Transverse colon (tissue), 4 donors: ENCODE data around the gene SLC22A23. TPM values are rescaled to one million over a fixed set of nuclear protein-coding genes. Genes with fewer than 3 reads are reported as not detected.
A peak's percentile ranks its signal among the peaks of the same experiment; 100 is the strongest.

Experiments
- DNase-seq: peaks from one replicate; pipeline ENCODE4 v3.0.0-alpha.2; 2019
- H3K27ac ChIP-seq, 4 donors: fragments of 200-600 bp; sonication (generic); 2 replicates each; pipeline ENCODE4 v1.5.1; 2016 to 2018; ENCODE audit warnings: inconsistent platforms in 4 of 4
- H3K27me3 ChIP-seq: fragments of 200-600 bp; sonication (generic); 2 replicates; pipeline ENCODE4 v1.5.1; 2017; ENCODE audit warnings: inconsistent platforms
- H3K36me3 ChIP-seq, 4 donors: fragments of 200-600 bp; sonication (generic); 2 replicates each; pipeline ENCODE4 v1.5.1; 2017 to 2019; ENCODE audit warnings: inconsistent platforms in 4 of 4
- H3K4me1 ChIP-seq, 4 donors: fragments of 200-600 bp; sonication (generic); 2 replicates each; pipeline ENCODE4 v1.5.1; 2017 to 2020; ENCODE audit warnings: inconsistent platforms in 4 of 4
- H3K4me3 ChIP-seq, 4 donors: fragments of 200-600 bp; sonication (generic); 1 replicate in 1 of 4; 2 replicates in 3 of 4; pipeline versions ENCODE4 v1.5.1 to v1.6.1; 2017 to 2019; ENCODE audit warnings: inconsistent platforms in 4 of 4
- H3K9me3 ChIP-seq, 2 donors: fragments of 200-600 bp; sonication (generic); 2 replicates each; pipeline ENCODE4 v1.5.1; 2017 to 2019; ENCODE audit warnings: inconsistent platforms in 2 of 2
- EP300 ChIP-seq: sonication (generic); formaldehyde crosslinking; IDR thresholded peaks from one replicate; pipeline ENCODE4 v1.6.1; 2017; ENCODE audit warnings: antibody characterized with exemption, low read depth
- POLR2A ChIP-seq: fragments of 450-650 bp; IDR thresholded peaks from one replicate; pipeline ENCODE4 v1.6.1; 2016; ENCODE audit warnings: antibody characterized with exemption, mild to moderate bottlenecking, moderate library complexity
- POLR2AphosphoS5 ChIP-seq, 3 donors: sonication (generic); formaldehyde crosslinking; IDR thresholded peaks; one replicate each; pipeline ENCODE4 v1.6.1; 2016; ENCODE audit warnings: antibody characterized with exemption in 3 of 3
- WGBS, 2 donors: methylation state at CpG; one replicate each; pipeline ENCODE4 v1.1.5; 2018; ENCODE audit warnings: low coverage in 1 of 2; 5-methylcytosine and 5-hydroxymethylcytosine counted together
- in situ Hi-C, 4 donors: fragments of 200-750 bp; cut with MboI; loops; one replicate each; pipeline versions ENCODE4 v1.15.0 to v1.15.1; 2017; ENCODE audit warnings: low sequenced_read_pairs in 3 of 4, low pct_ligation_motif_present in 1 of 4, low pct_unique_long_range_greater_than_20kb in 1 of 4
- intact Hi-C: fragments of 100-400 bp; cut with DNase I; formaldehyde crosslinking; loops from one replicate; pipeline ENCODE4 v1.15.1; 2023; ENCODE audit warnings: low total_unique reads
- total RNA-seq, 4 donors: library from RNA; depleted of rRNA; stranded (reverse); fragments of >200 nt; gene quantifications; one replicate each; pipeline ENCODE4 v1.1.0, GENCODE V29; 2016
- TF ChIP-seq, protein P1 (sequence below), 5 experiments: fragments of 200-600 bp in 3 of 5; fragments of 450-650 bp in 2 of 5; sonication (generic) in 3 of 5; IDR thresholded peaks; 1 replicate in 2 of 5; 2 replicates in 3 of 5; pipeline ENCODE4 v1.5.1; 2016 to 2017; ENCODE audit warnings: antibody characterized with exemption in 5 of 5, inconsistent platforms in 3 of 5, mild to moderate bottlenecking in 2 of 5, moderate library complexity in 1 of 5

The SLC22A23 gene
- total RNA-seq, 4 donors from 2014 or later, result 96.1 to 161 (median 117) TPM

DNA sequence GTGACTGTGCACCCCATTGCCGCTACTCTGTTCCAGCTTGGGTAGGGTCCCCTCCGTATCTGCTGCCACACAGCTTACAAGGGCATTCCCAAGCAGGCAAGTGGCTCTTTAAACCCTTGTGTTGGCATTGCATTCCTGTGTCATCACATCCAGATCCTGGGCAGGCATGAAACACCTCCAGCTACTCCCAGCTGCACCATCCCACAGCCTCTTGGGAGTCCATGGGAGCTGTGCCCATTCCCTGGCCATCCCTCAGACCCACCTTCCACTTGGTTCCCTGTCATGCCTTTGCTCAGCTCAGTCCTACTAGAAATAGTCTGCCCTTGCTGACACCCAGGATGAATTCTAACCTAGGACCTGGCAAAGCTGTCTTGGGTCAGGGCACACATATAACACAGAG is 110.4 kb downstream of the SLC22A23 start:
- in situ Hi-C loops, result no loop called here
- 80 to 97% methylated on average over 1 to 2 of the region's 2 CpGs for WGBS, 2 donors
- TF ChIP-seq, protein P1, sequence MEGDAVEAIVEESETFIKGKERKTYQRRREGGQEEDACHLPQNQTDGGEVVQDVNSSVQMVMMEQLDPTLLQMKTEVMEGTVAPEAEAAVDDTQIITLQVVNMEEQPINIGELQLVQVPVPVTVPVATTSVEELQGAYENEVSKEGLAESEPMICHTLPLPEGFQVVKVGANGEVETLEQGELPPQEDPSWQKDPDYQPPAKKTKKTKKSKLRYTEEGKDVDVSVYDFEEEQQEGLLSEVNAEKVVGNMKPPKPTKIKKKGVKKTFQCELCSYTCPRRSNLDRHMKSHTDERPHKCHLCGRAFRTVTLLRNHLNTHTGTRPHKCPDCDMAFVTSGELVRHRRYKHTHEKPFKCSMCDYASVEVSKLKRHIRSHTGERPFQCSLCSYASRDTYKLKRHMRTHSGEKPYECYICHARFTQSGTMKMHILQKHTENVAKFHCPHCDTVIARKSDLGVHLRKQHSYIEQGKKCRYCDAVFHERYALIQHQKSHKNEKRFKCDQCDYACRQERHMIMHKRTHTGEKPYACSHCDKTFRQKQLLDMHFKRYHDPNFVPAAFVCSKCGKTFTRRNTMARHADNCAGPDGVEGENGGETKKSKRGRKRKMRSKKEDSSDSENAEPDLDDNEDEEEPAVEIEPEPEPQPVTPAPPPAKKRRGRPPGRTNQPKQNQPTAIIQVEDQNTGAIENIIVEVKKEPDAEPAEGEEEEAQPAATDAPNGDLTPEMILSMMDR (IDR thresholded peaks at IDR 0.05), result no peak
- TF ChIP-seq POLR2A, result no peak
- no peak for TF ChIP-seq EP300
- TF ChIP-seq POLR2AphosphoS5 (IDR thresholded peaks at IDR 0.05), result no peak
- intact Hi-C loops, result no loop called here
- H3K36me3 ChIP-seq, result no peaks in the 10 kb centered on the region
- no peaks in the 10 kb centered on the region for H3K27me3 ChIP-seq
- H3K27ac ChIP-seq, result no peak overlapping the region
- DNase-seq, result no peak
- no peaks in the 10 kb centered on the region for H3K9me3 ChIP-seq
- H3K4me3 ChIP-seq, result no peak overlapping the region
- peaks cover 0 to 14% (median 4%) of the 10 kb centered on the region in 4 donors for H3K4me1 ChIP-seq

DNA sequence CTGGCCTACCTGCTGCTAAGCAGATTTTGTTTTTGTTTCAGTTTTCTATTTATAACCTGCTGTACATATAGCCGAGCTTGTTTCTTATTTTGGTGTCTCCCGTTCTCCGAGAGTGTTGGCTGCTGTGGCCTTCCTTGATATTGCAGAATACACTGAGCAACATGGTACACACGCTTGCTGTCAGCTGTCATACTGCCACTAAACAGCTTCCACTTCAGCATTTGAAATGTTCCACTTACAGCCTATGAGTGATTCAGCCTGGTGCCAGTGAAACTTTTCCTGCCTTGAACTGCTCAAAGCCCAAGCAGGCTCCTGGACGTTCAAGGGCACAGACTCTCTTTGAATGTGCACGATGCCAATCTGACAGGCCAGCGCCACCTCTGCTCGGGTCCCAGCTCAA is 111.0 kb downstream of the SLC22A23 start:
- 59 to 72% methylated on average over 5 to 8 of the region's 8 CpGs for WGBS, 2 donors
- intact Hi-C loops (no loop called here), in situ Hi-C loops (no loop called here)

DNA sequence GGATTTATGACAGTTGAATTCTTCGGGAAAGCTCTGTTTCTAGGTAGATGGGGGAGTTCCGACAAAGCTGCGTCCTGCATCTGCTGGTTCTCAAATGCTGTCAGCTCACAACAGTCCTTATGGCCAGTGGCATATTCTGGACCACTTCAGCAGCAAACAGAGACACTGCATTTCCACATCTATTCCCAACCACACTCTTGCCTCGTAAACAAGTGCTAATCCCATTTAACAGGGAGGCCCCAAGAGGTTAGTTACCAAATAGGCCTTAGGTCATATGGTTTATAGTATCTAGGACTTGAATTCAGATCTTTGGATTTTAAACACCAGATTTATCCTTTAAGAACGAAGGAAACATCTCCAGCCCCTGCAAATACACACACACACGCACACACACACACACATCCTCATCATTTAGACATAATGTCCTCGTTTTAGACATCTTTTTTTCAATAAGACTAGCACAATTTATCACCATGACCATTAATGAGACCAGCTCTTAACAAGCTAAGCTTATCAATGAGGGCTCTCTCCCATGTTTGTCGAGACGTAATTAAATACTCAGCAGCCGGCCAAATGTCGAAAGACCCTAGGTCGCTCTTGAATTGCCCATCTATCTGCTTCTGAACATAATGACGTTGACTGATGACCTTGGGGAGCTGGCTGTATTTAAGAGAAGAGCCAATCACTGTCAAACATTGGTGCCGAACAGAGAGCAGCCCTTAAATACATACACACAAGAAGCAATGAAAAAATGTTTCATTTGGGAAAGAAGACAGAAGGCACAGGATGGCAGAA is 113.6 kb downstream of the SLC22A23 start:
- TF ChIP-seq EP300 (no peak), POLR2AphosphoS5 (IDR thresholded peaks at IDR 0.05) (no peak), POLR2A (no peak)
- TF ChIP-seq, protein P1 (IDR thresholded peaks at IDR 0.05), result no peak
- H3K4me1 ChIP-seq, result peaks cover 2 to 29% (median 11%) of the 10 kb centered on the region in 4 donors
- no peaks in the 10 kb centered on the region for H3K27me3 ChIP-seq
- no peak overlapping the region for H3K4me3 ChIP-seq
- in situ Hi-C loops (no loop called here), intact Hi-C loops (no loop called here)
- H3K27ac ChIP-seq, result no peak overlapping the region
- DNase-seq, result no peak
- WGBS, 2 donors, result 87 to 92% methylated on average over 6 to 14 of the region's 14 CpGs
- no peaks in the 10 kb centered on the region for H3K9me3 ChIP-seq
- no peaks in the 10 kb centered on the region for H3K36me3 ChIP-seq

More for the DNA sequence above, 111.0 kb downstream of the SLC22A23 start:
- no peak overlapping the region for H3K4me3 ChIP-seq
- H3K36me3 ChIP-seq, result no peaks in the 10 kb centered on the region
- no peak for TF ChIP-seq EP300
- no peak for TF ChIP-seq POLR2AphosphoS5 (IDR thresholded peaks at IDR 0.05)
- TF ChIP-seq, protein P1 (IDR thresholded peaks at IDR 0.05), result no peak
- no peak for TF ChIP-seq POLR2A
- no peak for DNase-seq
- H3K4me1 ChIP-seq, result peaks cover 0 to 13% (median 2%) of the 10 kb centered on the region in 4 donors
- H3K27ac ChIP-seq, result no peak overlapping the region
- H3K9me3 ChIP-seq, result no peaks in the 10 kb centered on the region
- no peaks in the 10 kb centered on the region for H3K27me3 ChIP-seq

DNA sequence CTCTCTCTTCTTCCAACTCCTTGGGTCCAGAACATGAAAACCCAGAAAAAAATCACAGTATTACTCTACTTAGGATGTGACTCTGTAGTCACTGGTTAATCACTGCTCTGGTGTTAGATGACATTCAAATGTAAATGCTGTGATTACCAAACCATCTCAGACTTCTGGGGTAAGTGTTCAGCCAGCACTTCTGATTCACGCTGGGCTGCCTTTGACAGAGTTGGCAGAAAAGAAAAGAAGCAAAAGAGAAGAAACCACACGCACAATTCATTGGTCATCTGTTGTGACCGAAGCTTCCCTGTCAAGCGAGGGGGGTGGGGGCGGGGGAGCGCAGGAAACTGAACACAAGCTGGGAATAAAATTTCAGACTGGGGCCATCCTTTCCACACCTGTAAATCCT is 115.4 kb downstream of the SLC22A23 start:
- no peaks in the 10 kb centered on the region for H3K9me3 ChIP-seq
- no peak for DNase-seq
- H3K36me3 ChIP-seq, result no peaks in the 10 kb centered on the region
- peaks cover 9 to 44% (median 23%) of the 10 kb centered on the region in 4 donors for H3K4me1 ChIP-seq
- no peak overlapping the region for H3K4me3 ChIP-seq
- peak overlapping the region in 3 of 4 donors; percentile 12 to 38 (median 34) for H3K27ac ChIP-seq
- H3K27me3 ChIP-seq, result no peaks in the 10 kb centered on the region
- in situ Hi-C loops, result no loop called here
- TF ChIP-seq, protein P1 (IDR thresholded peaks at IDR 0.05), result no peak
- no peak for TF ChIP-seq EP300
- TF ChIP-seq POLR2AphosphoS5 (IDR thresholded peaks at IDR 0.05), result no peak
- TF ChIP-seq POLR2A, result no peak
- intact Hi-C loops, result no loop called here
- WGBS, 2 donors, result 79% methylated on average over 6 of the region's 6 CpGs; no CpG with 5 or more reads in 1 of the 2 donors
